Activated effector memory CD4-positive, alpha-beta T cell treated with anti-CD3 and anti-CD28 coated beads, Interleukin-2, amount 50 U/mL, for 16 hours (primary cell): Measurements from ENCODE around the gene OPCML.

ENCODE experiments used
- DNase-seq: peaks from one replicate; pipeline ENCODE4 v3.0.0-alpha.2; 2020

OPCML gene

DNA sequence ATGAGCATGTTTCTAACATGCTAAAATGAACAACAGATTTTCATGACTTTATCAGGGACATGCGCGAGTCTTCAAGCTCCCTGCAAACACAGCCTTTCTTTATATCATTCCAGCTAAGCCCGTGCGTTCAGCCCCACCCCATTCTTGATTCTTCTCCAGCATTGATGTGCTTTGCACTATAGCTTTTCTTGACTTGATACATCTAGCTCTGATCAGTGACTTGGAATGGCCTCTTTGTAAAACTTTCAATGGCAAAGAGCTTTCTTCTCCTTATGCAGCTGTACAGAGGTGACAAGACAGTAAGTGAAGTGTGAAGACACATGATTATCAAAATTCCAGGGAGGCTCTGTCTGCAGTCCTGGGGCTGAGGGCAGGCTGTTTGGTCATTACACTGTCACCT, 561.0 kb downstream of the OPCML start:
- no peak for DNase-seq

DNA sequence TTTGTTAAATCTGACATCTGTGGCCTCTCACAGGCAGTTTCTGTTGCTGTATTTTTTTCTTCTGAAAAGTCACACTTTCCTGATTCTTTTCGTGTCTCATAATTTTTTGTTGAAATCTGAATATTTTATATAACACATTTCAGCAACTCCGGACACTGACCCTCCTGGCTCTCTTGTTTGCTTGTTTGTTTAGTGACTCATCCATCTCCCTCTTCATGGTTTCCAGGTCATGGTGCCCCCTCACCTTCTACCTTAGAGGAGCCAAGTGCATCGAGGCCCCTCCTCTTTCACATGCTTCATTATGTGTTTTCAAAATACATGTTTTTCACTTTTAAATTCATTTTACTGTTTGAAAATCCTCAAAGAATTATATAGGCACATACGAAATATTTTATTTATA, 562.4 kb downstream of the OPCML start:
- DNase-seq, result no peak

DNA sequence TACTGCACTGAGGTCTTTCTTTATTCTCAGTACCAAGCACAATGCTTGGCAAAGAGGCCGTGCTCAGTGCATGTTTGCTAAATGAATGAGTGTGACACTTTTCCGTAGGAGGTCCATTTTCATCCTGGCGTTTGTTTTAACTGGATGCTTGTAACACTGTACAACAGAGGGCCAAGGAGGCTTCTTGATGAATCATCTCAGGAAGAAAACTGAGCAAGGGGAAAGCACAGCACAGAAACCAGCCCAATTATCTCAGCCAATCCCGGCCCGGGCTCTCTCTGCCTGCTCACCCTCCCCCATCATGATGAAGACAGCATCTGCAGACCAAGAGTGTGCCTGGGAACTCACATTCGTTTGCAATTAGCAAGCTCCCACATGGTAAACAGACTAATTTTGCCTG, 570.3 kb downstream of the OPCML start:
- DNase-seq, result no peak

DNA sequence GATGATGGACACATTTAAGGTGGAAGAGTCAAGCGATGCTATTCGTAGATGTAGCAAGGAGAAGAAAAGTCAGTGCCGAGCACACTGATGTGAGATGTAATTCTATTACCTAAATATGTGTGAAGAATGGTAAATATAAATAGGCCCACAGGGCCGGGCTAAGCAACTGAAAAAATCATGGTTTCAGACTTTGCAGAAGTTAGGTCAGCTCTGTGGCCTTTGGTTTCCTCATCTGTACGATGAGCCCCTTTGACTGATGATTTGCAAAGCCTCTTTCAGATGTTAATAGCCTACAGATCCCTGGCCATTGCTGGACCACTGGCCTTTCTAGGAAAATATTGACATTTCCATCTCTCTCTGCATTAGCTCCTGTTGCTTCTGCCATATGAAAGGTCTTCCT, 570.8 kb downstream of the OPCML start:
- no peak for DNase-seq

DNA sequence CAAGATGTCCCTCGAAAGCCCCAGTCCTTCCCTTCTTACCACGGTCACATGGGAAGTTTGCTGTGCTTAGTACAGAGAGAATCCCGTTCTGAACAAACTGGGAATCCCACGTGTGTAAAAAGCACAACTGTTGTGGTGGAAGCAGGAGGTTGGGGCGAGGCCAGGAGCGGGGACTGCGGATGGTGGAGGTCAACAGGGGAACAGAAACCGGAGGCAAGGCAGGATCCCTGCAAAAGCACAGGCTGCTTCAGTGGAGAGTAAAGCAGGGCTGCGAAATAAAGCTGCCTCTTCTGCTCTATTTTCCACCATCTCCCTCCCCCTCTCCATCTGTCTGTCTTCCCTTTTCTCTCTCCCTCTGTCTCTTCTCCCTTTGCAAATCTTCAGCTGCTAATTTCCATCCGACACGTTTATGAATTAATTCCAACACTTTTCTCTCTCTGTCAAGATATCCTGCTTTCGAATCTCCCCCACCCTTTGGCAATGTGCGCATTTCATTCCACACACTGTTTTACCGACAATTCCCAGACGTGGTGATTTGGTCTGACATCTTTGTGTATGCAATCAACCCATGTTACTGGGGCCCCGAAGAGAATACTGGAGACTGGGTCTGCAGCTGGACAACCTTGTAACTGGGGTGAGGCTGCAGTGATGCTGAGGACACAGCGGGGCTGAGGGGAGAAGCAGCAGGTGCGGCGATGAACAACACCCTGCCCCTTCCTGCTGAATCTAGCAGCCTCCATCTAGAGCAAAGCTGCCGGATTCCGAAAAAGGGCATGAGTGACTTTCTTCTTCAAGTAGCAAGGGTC, 571.8 kb downstream of the OPCML start:
- DNase-seq, result no peak

DNA sequence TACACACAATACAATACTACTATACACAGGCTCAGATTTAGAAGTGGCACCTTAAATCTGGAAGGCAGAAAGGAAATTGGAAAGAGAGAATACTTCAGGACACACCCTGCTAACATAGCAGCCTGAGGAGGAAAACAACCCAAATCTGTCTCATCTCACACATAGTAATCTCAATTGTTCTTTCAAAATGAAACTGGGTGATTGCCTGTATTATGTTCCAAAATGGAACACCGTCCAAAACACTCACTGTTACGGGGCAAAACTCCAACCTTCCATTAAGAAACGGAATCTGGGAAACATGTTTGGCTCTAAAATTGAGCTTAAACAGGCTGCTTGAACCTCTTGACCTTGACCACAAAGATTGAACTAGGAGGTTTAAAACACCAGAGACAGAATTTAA, 572.6 kb downstream of the OPCML start:
- DNase-seq, result no peak

DNA sequence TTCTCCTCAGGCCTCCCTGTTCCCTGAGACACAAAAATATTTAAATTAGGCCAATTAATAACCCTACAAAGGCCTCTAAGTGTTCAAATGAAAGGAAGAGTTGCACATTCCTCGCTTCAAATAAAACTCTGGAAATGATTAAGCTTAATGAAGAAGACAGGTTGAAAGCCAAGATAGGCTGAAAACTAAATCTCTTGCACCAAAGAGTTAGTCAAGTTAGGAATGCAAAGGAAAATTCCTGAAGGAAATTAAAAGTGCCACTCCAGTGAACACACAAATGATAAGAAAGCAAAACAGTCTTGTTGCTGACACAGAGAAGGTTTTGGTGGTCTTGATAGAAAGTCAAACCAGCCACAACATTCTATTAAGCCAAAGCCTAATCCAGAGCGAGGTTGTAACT, 574.4 kb downstream of the OPCML start:
- DNase-seq, result no peak

DNA sequence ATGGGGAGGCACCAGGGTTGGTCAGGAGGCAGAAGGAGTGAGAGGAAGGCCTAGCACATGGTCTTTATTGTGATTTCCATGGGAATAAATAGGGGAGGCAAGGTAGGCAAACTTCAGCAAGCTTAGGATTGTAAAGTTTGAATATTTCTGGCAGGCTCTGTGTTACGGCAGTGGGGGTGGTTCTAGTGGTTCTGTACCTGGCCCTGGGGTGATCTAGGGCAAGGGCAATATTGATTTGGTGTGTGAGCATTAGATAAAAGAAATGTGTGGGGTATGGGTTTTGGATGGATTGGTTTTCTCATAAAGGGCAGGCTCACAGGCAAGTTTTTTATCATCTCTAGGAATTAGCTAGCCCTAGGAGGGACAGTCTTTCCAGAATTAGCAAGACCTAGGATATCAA, 584.0 kb downstream of the OPCML start:
- DNase-seq, result no peak

DNA sequence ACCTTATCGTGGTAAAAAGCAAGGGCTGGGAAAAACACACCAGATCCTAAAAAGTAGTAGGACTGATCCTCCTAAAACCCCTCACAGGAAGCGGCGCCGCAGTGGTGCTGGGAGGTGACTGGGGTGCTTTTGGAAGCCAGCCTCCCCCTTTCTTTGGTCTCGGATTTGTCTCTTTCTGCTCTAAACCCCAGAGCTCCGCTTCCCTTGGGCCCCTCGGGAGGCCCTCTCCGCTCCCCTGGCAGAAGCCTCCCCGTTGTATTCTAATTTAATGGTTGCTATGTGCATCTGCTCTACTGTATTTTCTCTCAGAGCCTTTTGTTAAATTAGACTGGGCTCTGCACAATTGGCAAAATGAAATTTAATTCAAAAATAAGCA, 587.7 kb downstream of the OPCML start:
- DNase-seq, result no peak

DNA sequence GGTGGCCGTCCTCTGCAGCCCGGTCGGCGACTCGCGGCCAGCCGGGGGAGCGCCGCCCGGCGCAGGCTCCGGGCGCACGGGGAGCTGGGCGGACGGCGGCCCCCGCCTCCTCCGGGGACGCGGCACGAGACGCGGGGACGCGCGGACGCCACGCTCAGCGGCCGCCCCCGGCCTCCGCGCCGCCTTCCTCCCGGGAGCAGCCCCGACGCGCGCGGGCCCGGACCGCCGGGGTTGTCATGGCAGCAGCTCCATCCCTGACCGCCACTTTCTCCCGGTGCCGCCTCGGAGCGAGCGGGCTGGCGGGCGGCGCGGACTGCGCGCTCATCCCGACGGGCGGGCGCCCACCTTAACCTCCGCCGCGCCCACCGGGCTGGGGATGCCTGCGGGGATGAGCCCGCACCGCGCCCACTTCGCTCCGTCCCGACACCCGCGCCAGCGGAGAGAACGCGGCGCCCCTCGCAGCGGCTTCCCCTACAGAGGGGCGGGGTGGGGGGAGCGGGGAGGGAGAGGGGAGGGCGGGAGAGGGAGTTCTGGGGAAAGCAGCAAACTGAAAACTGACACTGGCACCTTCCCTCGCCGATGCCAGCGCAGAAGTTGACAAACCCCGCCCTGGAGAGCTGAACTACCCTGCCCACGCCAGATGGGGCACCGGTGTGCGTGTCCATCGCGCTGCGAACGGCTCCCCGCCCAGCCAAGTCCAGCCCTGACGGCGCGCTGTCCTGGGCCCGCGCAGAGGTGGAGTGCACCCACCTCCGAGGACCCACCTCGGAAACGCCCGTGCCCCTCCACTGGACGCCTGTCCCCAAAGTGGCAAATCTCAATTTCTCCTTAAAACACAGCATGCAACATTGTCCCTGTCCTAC, 588.4 kb downstream of the OPCML start:
- DNase-seq, result no peak

DNA sequence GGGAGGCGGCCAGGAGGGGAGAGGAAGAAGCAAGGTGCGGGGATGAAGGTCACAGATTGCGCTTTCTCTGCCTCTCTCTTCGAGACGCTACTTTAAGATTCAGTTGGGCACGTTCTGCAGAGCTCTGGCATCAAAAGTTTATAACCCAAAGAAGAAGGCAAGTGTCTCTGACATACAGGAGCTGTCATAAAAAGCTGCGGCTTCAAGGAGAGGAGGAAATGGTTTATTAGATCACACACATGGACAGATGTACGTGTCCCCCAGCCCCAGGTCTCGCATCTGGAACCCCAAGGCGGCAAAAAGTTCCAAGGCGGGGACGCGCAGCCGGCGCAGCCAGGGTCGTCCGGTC, 589.0 kb downstream of the OPCML start:
- no peak for DNase-seq

DNA sequence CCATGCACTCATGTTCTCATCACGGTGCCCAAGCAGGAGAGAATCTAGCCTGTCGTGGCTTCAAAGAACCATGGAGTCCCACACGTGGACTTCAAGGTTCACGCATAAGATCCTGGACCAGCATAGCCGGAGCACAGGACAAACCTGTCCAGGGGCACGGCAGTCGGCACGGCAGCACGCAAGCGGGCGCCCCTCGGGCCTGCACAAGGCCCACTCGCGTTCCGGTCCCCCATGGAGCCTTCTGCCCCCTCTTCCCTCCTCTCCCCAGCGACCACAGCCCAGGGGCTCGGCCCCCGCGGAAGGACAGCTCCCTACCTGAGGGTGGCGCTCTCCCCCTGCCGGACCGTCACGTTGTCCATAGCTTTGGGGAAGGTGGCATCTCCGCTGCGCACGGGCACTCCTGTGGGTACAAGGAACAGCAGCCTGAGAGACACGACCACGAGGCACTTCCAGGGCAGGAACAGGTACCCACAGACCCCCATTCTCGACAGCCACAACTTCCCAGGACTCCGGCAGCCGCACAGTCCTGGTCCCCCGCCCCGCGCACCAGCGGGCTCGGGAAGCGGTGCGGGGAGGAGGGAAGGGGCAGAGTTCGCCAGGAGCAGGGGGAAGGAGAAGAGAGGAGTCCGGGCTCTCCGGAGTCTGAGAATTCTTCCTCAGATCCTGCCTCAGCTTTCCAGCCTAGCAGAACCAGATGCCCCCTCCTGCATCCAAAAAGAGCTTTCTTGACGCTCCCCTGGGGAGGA, 589.5 kb downstream of the OPCML start:
- no peak for DNase-seq

DNA sequence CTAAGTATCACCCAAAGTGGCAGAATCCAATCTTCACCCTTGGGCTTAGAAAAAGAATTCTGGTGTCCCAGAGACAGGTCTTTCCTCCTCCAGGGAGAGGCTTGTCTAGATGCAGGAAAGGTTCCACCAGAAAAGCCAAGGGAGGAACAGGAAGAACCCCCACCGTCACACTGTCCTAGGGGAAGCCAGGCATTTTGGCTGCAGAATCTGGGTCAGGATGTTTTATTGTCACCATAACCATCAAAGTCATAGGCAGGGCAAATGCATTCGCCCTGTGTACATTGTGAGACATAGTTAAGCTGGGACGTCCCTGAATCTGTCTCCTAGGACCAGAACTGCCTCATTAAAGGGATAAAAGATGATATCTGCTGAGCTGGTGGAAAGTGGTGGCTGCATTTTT, 590.5 kb downstream of the OPCML start:
- no peak for DNase-seq

DNA sequence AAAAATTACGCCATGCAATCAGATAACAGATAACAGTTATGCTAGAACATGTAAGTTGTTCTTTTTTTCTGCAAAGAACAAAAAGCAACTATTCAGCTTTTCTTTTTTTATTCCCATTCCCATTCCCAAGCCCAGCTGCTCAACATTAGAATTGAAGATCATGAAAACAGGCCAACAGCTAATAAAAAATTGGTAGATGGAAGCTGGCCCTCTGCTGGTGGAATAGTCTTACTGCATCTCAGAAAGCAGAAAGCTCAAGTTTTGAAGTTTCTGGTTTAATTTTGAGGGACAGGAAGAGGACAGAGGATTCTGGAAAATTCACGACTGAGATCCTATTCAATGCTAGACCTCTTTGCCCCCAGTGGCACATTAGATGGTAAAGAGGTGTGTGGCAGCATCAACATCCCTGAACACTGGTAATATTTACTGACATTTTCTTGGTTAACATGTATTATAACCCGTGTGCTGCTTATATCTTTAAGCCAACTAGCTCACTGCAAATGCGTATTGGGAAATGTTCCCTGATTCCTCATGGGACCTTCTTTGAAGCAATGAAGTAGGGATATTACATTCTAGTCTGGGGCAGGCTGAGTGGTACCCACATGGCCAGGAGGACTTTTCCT, 591.2 kb downstream of the OPCML start:
- no peak for DNase-seq

DNA sequence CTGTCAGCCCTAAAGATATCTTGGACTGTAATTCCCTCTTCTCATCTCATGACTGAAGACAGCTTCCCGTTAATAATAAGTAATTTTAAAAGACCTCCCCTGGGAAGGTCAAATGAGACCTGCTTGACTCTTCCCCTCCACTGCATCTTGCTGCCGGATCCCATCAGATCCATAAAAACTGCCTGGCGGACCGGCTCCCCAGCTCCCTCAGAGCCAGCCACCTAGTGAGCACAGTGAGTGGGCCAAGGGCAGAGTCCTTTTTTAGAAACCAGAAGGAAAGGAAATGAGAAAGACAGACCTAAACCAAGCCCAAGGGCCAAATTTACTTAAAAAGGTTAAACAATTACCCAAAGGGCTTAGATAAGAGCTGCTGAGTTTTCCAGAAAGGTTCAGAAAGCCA, 595.3 kb downstream of the OPCML start:
- no peak for DNase-seq

DNA sequence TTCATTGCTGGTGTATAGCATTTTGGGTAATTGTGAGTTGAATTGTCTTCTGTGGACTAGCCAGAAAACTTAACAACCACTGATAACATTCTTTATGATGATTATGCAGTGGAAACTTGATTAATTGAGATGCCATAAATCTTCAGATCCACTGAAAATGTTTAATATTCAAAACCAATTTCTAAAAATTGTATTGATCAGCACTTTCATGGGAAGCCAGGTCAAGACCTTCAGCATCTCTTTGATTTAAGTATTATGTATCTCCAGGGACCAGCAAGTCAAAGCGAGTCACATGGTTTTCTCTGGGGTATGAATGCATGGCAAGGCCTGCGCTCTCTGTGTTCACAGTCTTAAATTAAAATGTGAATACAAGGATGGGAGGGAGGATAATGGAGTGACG, 596.9 kb downstream of the OPCML start:
- no peak for DNase-seq

DNA sequence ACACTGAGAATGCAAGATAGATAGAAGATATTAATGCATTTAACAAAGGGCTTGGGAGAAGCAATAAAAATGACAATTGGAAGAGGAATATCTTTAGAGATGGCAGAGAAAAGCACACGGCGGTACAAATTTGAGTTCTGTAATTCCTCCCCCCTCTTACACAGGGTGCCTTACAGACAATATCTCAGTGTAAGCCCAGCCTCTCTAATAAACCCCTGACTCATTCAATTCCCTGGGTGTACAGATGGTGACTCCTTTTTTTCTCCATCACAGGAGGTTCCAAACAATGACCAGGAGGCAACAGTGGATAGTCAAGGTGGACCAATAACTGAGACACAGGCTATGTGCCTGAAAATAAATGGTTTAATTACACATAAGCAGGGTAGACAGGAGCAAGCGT, 598.6 kb downstream of the OPCML start:
- DNase-seq, result no peak

DNA sequence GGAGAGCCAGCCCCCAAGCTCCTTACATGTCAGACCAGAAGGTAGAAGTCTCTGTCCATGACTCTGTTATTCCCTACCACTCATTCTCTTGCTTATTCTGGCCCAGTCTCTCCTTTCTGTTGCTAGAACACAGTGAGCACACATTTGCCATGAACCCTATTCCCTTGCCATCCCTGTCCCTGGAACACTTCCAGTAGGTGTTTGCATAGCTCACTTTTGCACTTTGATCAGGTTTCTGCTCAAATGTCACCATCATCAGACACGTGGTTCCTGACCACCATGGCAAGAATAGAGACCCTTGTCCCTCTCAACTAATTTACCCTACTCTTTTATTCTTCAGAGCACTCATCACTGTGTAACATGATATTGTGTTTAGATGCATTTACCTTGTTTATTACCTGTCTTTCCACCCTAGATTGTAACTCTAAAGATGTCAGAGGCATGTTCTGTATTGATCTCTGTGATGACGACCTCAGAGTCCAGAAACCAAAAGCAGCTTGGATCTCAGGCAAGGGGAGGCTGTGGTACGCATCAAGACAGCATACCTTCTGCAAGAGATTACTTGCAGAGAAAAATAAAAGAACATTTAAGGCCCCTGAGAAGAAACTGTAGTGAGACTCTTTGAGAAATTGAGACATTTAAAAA, 606.4 kb downstream of the OPCML start:
- DNase-seq, result no peak

DNA sequence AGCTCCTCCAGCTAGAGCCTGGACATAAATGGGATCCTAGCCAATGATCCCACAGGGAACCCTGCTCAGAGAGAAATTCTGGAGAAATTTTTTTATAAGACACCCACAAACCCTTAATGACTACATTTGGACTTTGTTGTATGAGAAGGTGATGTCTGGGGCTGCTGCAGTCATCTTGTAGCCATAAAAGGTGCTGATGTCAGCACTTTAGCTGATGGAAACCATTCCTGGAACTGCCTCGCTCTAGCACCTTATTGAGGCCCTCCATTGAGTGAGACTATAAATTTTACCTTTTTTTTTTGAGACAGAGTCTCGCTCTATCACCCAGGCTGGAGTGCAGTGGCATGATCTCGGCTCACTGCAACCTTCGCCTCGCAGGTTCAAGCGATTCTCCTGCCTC, 610.7 kb downstream of the OPCML start:
- DNase-seq, result no peak

DNA sequence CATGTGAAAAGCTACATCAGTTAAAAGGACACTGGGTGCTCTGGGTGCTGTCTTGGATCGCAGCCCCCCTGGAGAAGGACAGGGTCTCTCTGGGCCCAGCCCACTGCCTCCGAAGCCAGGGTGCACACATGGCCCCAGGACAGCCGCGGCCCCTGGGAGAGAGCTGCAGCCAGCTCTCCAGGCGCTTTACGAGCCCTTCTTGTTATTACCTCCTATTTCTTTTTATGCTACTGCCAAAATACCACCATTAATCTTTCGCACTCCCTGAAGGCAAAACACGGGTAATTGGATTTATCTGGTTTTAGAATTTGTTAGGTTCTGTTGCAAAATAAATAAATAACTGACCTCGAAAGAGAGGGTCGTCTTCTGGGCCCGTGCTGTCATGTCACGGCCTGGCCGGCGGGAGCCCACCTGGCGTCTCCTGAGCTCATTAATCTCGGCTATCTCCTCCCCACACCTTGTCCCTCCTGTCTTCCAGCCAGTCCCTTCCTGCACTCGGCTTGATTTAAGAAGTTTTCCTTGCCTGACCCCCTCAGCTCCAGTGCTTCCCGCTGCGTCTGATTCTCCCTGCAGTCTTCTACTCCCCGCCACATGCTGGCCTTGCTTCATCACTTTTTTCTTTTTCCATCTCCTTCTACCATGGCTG, 611.7 kb downstream of the OPCML start:
- DNase-seq, result no peak

DNA sequence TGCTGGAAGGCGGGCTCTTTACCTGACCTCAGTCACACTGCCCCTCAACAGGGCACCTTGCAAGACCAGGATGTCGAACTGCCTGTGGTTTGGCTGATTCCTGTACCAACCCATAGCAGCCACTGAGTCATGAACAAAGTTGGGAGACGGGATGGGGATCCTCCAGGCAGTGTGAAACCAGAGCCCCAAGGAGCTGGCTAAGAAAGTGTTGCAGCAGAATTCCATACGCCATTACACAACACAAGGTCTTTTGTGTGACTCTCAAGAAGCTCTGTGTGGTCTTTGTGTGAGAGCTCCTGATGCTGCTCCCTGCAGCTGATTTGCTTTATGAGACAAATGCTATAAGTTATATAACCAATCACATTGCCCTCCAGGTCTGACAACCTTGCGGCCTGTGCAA, 617.7 kb downstream of the OPCML start:
- DNase-seq, result no peak

DNA sequence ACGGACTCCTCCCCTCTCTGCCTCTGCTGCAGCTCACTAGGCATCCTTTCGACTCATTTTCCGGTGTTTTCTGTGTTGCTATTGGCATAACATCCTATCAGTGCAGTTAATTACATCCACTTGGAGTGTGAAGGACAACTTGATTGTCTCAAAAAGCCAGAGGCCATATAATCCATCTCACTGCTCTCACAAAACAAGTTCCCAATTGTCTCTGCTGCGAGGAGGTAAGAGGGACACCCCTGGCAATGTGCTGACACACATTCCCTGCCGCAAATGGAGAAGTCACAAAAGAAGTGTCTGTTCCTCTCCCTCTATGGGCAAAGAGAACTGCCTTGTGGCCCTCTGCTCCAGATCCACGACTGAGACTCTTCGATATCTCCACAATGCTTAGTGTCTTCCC, 618.4 kb downstream of the OPCML start:
- DNase-seq, result no peak
